ENCODE measurements around the gene RHBG.
"Not testable (repeated sequence)": the region's sequence is repeated elsewhere in the genome, so short reads cannot be mapped to it uniquely, and the experiment has no call there.

RHBG gene

GRCh38 chr1:156346035-156346434 lies 23.0 kb upstream of the RHBG start:
- H3K4me3 ChIP-seq (ENCODE audit: low read depth in 1 of 2, low read length in 2 of 2); H3K9me3 ChIP-seq (ENCODE audit: control insufficient read depth in 1 of 2, low read length in 2 of 2); H3K27ac ChIP-seq (ENCODE audit: low read length); H3K27me3 ChIP-seq (ENCODE audit: low read depth, low read length); H3K4me1 ChIP-seq (ENCODE audit: control insufficient read depth in 1 of 2, insufficient read depth in 2 of 2, low read length in 2 of 2); H3K36me3 ChIP-seq (ENCODE audit: control insufficient read depth in 1 of 2, insufficient read depth in 2 of 2, low read length in 2 of 2): not testable (repeated sequence)

DNA sequence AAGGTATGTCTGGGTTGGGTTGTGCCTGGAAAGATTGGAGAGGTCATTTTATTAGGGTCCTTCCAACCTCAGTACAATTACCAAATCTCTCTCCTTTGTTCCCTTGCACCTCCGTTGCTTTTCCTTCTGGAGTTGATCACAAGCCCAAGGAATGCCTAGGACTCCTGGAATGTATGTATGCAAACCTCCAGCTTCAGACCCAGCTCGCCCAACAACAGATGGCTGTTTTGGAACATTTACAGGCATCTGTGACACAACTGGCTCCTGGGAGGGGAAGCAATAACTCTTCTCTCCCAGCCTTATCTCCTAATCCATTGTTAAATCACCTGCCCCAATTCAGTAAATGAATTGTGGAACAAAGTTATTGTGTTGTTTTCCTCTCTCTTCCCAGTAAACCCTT lies 22.4 kb upstream of the RHBG start:
- Histone ChIP-seq H3K27ac (ENCODE audit: low read length) (no peak overlapping the region), H3K4me1 (ENCODE audit: control insufficient read depth in 1 of 2, insufficient read depth in 2 of 2, low read length in 2 of 2) (no peaks in the 10 kb centered on the region), H3K27me3 (ENCODE audit: low read depth, low read length) (no peaks in the 10 kb centered on the region), H3K9me3 (ENCODE audit: control insufficient read depth in 1 of 2, low read length in 2 of 2) (no peaks in the 10 kb centered on the region), H3K36me3 (ENCODE audit: control insufficient read depth in 1 of 2, insufficient read depth in 2 of 2, low read length in 2 of 2) (no peaks in the 10 kb centered on the region), H3K4me3 (ENCODE audit: low read depth in 1 of 2, low read length in 2 of 2) (no peak overlapping the region)

GRCh38 chr1:156347331-156347730 lies 21.7 kb upstream of the RHBG start:
- Histone ChIP-seq H3K4me1 (ENCODE audit: control insufficient read depth in 1 of 2, insufficient read depth in 2 of 2, low read length in 2 of 2) (no peaks in the 10 kb centered on the region), H3K27me3 (ENCODE audit: low read depth, low read length) (no peaks in the 10 kb centered on the region), H3K27ac (ENCODE audit: low read length) (no peak overlapping the region), H3K36me3 (ENCODE audit: control insufficient read depth in 1 of 2, insufficient read depth in 2 of 2, low read length in 2 of 2) (no peaks in the 10 kb centered on the region), H3K4me3 (ENCODE audit: low read depth in 1 of 2, low read length in 2 of 2) (no peak overlapping the region), H3K9me3 (ENCODE audit: control insufficient read depth in 1 of 2, low read length in 2 of 2) (no peaks in the 10 kb centered on the region)

DNA sequence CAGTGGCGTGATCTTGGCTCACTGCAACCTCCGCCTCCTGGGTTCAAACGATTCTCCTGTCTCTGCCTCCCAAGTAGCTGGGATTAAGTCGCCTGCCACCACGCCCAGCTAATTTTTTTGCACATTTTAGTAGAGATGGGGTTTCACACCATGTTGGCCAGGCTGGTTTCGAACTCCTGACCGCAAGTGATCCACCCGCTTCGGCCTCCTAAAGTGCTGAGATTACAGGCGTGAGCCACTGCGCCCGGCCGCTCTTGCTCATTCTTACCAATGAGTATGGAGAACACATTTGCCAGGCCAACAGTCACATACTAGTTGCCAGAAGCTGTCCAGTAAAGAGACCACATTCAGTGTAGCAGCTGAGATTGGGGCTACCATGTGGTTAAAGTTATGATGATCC lies 16.5 kb upstream of the RHBG start:
- H3K27ac ChIP-seq (ENCODE audit: low read length); H3K4me3 ChIP-seq (ENCODE audit: low read depth in 1 of 2, low read length in 2 of 2); H3K9me3 ChIP-seq (ENCODE audit: control insufficient read depth in 1 of 2, low read length in 2 of 2); H3K27me3 ChIP-seq (ENCODE audit: low read depth, low read length); H3K4me1 ChIP-seq (ENCODE audit: control insufficient read depth in 1 of 2, insufficient read depth in 2 of 2, low read length in 2 of 2); H3K36me3 ChIP-seq (ENCODE audit: control insufficient read depth in 1 of 2, insufficient read depth in 2 of 2, low read length in 2 of 2): not testable (repeated sequence)

DNA sequence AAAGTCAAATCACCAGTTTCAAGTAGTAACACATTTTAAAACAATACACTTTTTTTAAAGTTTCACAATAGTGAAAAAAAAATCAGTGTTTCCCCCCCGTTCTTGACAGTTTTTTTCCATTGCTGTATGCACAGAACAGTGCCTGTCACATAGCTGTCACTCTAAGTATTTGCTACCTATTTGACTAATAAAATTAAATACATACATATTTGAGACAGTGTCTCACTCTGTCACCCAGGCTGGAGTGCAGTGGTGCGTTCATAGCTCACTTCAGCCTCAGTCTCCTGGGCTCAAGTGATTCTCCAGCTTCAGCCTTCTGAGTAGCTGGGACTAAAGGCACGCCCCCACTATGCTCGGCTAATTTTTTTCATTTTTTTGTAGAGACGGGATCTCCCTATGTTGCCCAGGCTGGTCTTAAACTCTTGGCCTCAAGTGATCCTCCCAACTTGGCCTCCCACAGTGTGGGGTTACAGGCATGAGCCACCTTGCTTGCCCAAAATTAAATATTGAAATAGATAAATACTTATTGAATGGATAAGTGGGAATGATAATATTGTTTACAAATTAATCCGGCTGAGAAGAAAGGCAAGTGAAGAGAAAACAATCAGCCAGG lies 12.6 kb upstream of the RHBG start:
- Histone ChIP-seq H3K27ac (ENCODE audit: low read length) (no peak overlapping the region), H3K36me3 (ENCODE audit: control insufficient read depth in 1 of 2, insufficient read depth in 2 of 2, low read length in 2 of 2) (no peaks in the 10 kb centered on the region), H3K4me1 (ENCODE audit: control insufficient read depth in 1 of 2, insufficient read depth in 2 of 2, low read length in 2 of 2) (no peaks in the 10 kb centered on the region), H3K4me3 (ENCODE audit: low read depth in 1 of 2, low read length in 2 of 2) (no peak overlapping the region), H3K9me3 (ENCODE audit: control insufficient read depth in 1 of 2, low read length in 2 of 2) (no peaks in the 10 kb centered on the region), H3K27me3 (ENCODE audit: low read depth, low read length) (peaks cover 11% of the 10 kb centered on the region)

DNA sequence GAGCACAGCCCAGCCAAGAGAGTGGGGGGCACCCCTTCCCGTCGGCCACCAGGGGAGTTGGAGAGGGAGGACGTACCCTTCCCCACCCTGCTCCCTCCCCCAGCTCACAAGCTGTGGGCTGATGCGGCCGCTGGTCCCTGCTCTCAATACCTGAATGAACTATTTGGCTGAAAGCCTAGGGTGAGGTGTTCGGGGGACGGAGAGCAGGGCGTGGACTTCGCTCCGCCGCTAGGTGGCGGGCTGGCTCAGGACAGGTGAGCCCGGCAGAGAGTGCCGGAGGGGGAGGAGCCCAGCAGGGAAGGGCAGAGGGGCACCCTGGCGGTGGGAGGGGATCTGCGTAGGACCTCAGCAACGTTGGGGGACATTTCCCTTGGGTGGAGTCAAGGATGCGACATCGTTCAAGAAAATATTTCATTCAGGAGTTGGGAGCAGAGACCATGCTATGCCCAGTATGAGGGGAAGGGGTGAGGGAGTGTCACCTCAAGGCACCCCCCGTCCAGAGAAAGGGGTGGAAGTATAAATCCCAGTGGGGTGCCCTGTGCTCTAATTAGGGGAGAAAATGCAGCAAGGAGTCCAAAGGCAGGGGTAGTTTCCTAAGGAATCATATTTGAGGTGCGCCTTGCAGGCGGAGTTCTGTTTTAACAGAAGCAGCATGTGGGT lies 12.0 kb upstream of the RHBG start:
- Histone ChIP-seq H3K27ac (ENCODE audit: low read length) (no peak overlapping the region), H3K9me3 (ENCODE audit: control insufficient read depth in 1 of 2, low read length in 2 of 2) (no peaks in the 10 kb centered on the region), H3K4me1 (ENCODE audit: control insufficient read depth in 1 of 2, insufficient read depth in 2 of 2, low read length in 2 of 2) (no peaks in the 10 kb centered on the region), H3K27me3 (ENCODE audit: low read depth, low read length) (peaks cover 11% of the 10 kb centered on the region), H3K4me3 (ENCODE audit: low read depth in 1 of 2, low read length in 2 of 2) (no peak overlapping the region), H3K36me3 (ENCODE audit: control insufficient read depth in 1 of 2, insufficient read depth in 2 of 2, low read length in 2 of 2) (no peaks in the 10 kb centered on the region)

DNA sequence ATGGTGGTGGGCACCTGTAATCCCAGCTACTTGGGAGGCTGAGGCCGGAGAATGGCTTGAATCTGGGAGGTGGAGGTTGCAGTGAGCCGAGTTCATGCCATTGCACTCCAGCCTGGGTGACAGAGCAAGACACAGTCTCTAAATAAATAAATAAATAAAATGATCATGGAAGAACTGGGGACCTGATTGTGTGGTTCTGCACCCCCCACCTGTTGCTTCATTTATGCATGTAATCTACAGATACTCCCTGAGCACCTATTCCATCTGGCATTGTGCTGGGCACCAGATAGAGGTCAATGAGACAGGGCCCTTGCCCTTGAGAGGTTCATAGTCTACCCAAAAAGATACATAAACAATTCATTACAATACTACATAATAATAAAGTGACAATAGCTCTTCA lies 11.0 kb upstream of the RHBG start:
- Histone ChIP-seq H3K9me3 (ENCODE audit: control insufficient read depth in 1 of 2, low read length in 2 of 2) (no peaks in the 10 kb centered on the region), H3K27me3 (ENCODE audit: low read depth, low read length) (peaks cover 11% of the 10 kb centered on the region), H3K36me3 (ENCODE audit: control insufficient read depth in 1 of 2, insufficient read depth in 2 of 2, low read length in 2 of 2) (no peaks in the 10 kb centered on the region), H3K27ac (ENCODE audit: low read length) (no peak overlapping the region), H3K4me3 (ENCODE audit: low read depth in 1 of 2, low read length in 2 of 2) (no peak overlapping the region), H3K4me1 (ENCODE audit: control insufficient read depth in 1 of 2, insufficient read depth in 2 of 2, low read length in 2 of 2) (no peaks in the 10 kb centered on the region)

DNA sequence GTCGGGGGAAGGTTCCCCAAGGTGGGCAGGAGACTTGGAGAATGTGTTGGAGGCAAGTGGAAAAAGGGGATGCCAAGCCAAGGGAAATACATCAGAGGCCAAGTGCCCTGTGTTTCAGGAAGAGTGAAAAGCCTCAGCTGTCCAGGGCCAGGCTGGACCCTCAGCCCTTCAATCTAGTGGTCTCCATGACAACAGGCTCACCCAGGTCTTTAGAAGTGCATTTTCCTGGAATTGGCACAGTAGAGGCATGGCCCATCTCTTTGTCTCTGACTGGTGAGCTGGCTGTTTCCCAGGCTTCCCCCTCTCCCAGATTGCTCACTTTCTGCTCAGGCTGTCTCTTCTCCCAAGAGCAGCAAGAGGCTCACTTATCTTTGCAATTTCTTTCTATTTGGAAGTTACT lies 10.4 kb upstream of the RHBG start:
- H3K36me3 ChIP-seq (ENCODE audit: control insufficient read depth in 1 of 2, insufficient read depth in 2 of 2, low read length in 2 of 2): no peaks in the 10 kb centered on the region
- no peak overlapping the region for H3K27ac ChIP-seq (ENCODE audit: low read length)
- H3K4me1 ChIP-seq (ENCODE audit: control insufficient read depth in 1 of 2, insufficient read depth in 2 of 2, low read length in 2 of 2): no peaks in the 10 kb centered on the region
- no peaks in the 10 kb centered on the region for H3K9me3 ChIP-seq (ENCODE audit: control insufficient read depth in 1 of 2, low read length in 2 of 2)
- H3K27me3 ChIP-seq (ENCODE audit: low read depth, low read length): peaks cover 11% of the 10 kb centered on the region
- no peak overlapping the region for H3K4me3 ChIP-seq (ENCODE audit: low read depth in 1 of 2, low read length in 2 of 2)

- Histone ChIP-seq H3K4me1 (ENCODE audit: control insufficient read depth in 1 of 2, insufficient read depth in 2 of 2, low read length in 2 of 2) (no peaks in the 10 kb centered on the region), H3K27me3 (ENCODE audit: low read depth, low read length) (peaks cover 11% of the 10 kb centered on the region), H3K27ac (ENCODE audit: low read length) (no peak overlapping the region), H3K9me3 (ENCODE audit: control insufficient read depth in 1 of 2, low read length in 2 of 2) (no peaks in the 10 kb centered on the region), H3K36me3 (ENCODE audit: control insufficient read depth in 1 of 2, insufficient read depth in 2 of 2, low read length in 2 of 2) (no peaks in the 10 kb centered on the region), H3K4me3 (ENCODE audit: low read depth in 1 of 2, low read length in 2 of 2) (no peak overlapping the region)
These were observed 9.8 kb upstream of the RHBG start for GRCh38 chr1:156359249-156359648.

DNA sequence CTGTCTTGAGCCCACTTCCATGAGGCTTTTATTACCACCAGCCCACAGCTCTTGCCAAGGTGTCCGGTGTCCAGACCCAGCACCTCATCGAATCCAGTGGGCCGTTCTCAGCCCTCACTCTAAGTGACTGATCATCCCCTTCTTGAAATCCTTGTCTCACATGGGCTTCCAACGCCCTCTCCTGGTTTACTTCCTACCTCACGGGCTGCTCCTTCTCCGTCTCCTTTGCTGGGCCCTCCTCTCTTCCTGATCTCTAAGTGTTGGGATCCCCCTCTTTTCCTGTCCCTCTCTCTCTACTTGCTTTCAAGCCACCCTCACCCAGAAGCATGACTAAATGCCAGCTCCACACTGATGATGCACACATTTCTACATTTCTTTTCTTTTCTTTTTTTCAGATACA lies 9.0 kb upstream of the RHBG start:
- Histone ChIP-seq H3K27ac (ENCODE audit: low read length) (no peak overlapping the region), H3K9me3 (ENCODE audit: control insufficient read depth in 1 of 2, low read length in 2 of 2) (no peaks in the 10 kb centered on the region), H3K36me3 (ENCODE audit: control insufficient read depth in 1 of 2, insufficient read depth in 2 of 2, low read length in 2 of 2) (no peaks in the 10 kb centered on the region), H3K4me3 (ENCODE audit: low read depth in 1 of 2, low read length in 2 of 2) (no peak overlapping the region), H3K27me3 (ENCODE audit: low read depth, low read length) (peaks cover 11% of the 10 kb centered on the region), H3K4me1 (ENCODE audit: control insufficient read depth in 1 of 2, insufficient read depth in 2 of 2, low read length in 2 of 2) (no peaks in the 10 kb centered on the region)

- Histone ChIP-seq H3K27me3 (ENCODE audit: low read depth, low read length) (peaks cover 11% of the 10 kb centered on the region), H3K4me3 (ENCODE audit: low read depth in 1 of 2, low read length in 2 of 2) (no peak overlapping the region), H3K4me1 (ENCODE audit: control insufficient read depth in 1 of 2, insufficient read depth in 2 of 2, low read length in 2 of 2) (no peaks in the 10 kb centered on the region), H3K36me3 (ENCODE audit: control insufficient read depth in 1 of 2, insufficient read depth in 2 of 2, low read length in 2 of 2) (no peaks in the 10 kb centered on the region), H3K27ac (ENCODE audit: low read length) (no peak overlapping the region), H3K9me3 (ENCODE audit: control insufficient read depth in 1 of 2, low read length in 2 of 2) (no peaks in the 10 kb centered on the region)
These were observed 8.5 kb upstream of the RHBG start for GRCh38 chr1:156360534-156360933.

- peaks cover 0 to 9% of the 10 kb centered on the region in 2 donors for H3K4me1 ChIP-seq (ENCODE audit: control insufficient read depth in 1 of 2, insufficient read depth in 2 of 2, low read length in 2 of 2)
These were observed 3.3 kb upstream of the RHBG start for GRCh38 chr1:156365754-156366153.

More at GRCh38 chr1:156365754-156366153, 3.3 kb upstream of the RHBG start:
- H3K36me3 ChIP-seq (ENCODE audit: control insufficient read depth in 1 of 2, insufficient read depth in 2 of 2, low read length in 2 of 2): no peaks in the 10 kb centered on the region
- no peak overlapping the region for H3K27ac ChIP-seq (ENCODE audit: low read length)
- peaks cover 10% of the 10 kb centered on the region for H3K27me3 ChIP-seq (ENCODE audit: low read depth, low read length)
- no peaks in the 10 kb centered on the region for H3K9me3 ChIP-seq (ENCODE audit: control insufficient read depth in 1 of 2, low read length in 2 of 2)
- no peak overlapping the region for H3K4me3 ChIP-seq (ENCODE audit: low read depth in 1 of 2, low read length in 2 of 2)

All from muscle layer of duodenum (tissue), 2 donors.